ENCODE measurements around the gene INO80C.

Gene INO80C

GRCh38 chr18:35517715-35518114, 20.0 kb upstream of the INO80C start:
- no peak for DNase-seq (ENCODE audit: low read depth)
- H3K4me3 ChIP-seq (ENCODE audit: low read depth, low read length) = no peak overlapping the region
- no peak for TF ChIP-seq CTCF (conservative IDR thresholded peaks at IDR 0.05; ENCODE audit: low read depth, low read length)

- no peak for TF ChIP-seq CTCF (conservative IDR thresholded peaks at IDR 0.05; ENCODE audit: low read depth, low read length)
- no peak overlapping the region for H3K4me3 ChIP-seq (ENCODE audit: low read depth, low read length)
- DNase-seq (ENCODE audit: low read depth) = no peak
Measured at GRCh38 chr18:35516789-35517188, 19.0 kb upstream of the INO80C start.

- no peak for TF ChIP-seq CTCF (conservative IDR thresholded peaks at IDR 0.05; ENCODE audit: low read depth, low read length)
- no peak for DNase-seq (ENCODE audit: low read depth)
- no peak overlapping the region for H3K4me3 ChIP-seq (ENCODE audit: low read depth, low read length)
Measured at GRCh38 chr18:35516351-35516750, 18.6 kb upstream of the INO80C start.

GRCh38 chr18:35515460-35516130, 17.8 kb upstream of the INO80C start:
- no peak overlapping the region for H3K4me3 ChIP-seq (ENCODE audit: low read depth, low read length)
- DNase-seq (ENCODE audit: low read depth) = peak; percentile 45
- TF ChIP-seq CTCF (conservative IDR thresholded peaks at IDR 0.05; ENCODE audit: low read depth, low read length) = no peak

GRCh38 chr18:35514752-35515459, 17.1 kb upstream of the INO80C start:
- TF ChIP-seq CTCF (conservative IDR thresholded peaks at IDR 0.05; ENCODE audit: low read depth, low read length) = no peak
- no peak overlapping the region for H3K4me3 ChIP-seq (ENCODE audit: low read depth, low read length)
- peak; percentile 59 for DNase-seq (ENCODE audit: low read depth)

GRCh38 chr18:35514283-35514682, 16.5 kb upstream of the INO80C start:
- no peak for TF ChIP-seq CTCF (conservative IDR thresholded peaks at IDR 0.05; ENCODE audit: low read depth, low read length)
- H3K4me3 ChIP-seq (ENCODE audit: low read depth, low read length) = no peak overlapping the region
- no peak for DNase-seq (ENCODE audit: low read depth)

Measured in choroid plexus epithelial cell (primary cell).